ENCODE results near the gene VPS52.
"Not testable (repeated sequence)": the region's sequence is repeated elsewhere in the genome, so short reads cannot be mapped to it uniquely, and the experiment has no call there.

Gene VPS52

DNA sequence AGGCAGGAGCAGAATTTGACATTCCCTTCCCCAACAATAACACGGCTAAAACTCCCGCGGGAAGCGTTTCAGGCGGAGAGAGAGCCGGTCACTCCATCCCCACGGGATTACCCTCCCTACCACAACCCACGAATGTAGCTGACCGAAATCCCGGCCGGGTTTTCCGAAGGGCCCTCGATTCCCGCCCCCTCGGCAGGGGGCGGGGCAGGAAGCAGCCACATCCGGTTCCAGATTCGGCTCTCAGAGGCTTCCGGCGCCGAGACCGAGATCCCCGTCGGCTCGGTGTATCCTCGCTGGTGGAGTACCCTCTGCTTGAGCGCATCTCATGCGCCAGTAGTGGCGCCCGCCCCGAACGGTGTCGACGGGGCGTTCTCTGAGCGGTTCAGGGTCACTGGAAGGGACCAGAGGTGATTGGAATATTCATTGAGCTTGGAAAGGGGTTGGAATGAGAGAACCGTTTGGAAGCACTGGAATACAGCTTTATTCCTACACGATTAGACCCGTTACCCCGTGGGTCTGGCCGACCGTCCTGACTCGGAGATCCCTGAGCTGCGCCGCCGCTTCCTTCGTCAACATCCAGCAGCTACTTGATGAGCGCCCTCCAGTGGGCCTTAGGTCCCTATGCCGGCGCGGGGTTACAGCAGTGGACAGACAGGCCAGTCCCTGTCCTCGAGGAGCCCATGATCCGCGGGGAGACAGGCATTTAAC lies 27.7 kb upstream of the VPS52 start:
- DNase-seq = peak; percentile 95

DNA sequence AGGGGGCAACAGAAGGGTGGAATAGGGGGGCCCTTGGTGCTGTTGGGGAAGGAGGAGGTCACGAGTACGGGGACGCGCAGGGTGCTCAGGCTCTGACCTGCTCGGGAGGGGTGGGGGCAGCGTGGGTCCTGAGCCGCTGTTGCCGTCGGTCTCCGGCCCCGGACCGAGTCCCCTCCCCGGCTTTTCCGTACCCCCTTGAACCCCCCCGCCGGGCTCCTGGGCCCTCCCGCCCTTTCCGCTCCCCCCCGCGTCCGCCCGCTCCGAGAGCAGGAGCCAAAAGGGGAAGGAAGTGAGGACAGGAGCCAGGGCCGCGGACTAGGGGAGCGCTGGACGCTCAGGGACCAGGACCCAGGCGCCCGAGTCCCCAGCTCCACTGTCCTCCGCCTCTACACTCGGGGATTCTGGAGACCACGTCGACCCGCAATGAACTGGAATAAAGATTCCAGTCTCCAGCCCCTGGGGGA lies 27.1 kb upstream of the VPS52 start, which contains the start of gene RGL2:
TSS of gene RGL2 (minus strand) at position 170 of the 464 bp plus-strand sequence. CDS start 332 bp downstream, outside the sequence.
- peak; percentile 74 for DNase-seq

DNA sequence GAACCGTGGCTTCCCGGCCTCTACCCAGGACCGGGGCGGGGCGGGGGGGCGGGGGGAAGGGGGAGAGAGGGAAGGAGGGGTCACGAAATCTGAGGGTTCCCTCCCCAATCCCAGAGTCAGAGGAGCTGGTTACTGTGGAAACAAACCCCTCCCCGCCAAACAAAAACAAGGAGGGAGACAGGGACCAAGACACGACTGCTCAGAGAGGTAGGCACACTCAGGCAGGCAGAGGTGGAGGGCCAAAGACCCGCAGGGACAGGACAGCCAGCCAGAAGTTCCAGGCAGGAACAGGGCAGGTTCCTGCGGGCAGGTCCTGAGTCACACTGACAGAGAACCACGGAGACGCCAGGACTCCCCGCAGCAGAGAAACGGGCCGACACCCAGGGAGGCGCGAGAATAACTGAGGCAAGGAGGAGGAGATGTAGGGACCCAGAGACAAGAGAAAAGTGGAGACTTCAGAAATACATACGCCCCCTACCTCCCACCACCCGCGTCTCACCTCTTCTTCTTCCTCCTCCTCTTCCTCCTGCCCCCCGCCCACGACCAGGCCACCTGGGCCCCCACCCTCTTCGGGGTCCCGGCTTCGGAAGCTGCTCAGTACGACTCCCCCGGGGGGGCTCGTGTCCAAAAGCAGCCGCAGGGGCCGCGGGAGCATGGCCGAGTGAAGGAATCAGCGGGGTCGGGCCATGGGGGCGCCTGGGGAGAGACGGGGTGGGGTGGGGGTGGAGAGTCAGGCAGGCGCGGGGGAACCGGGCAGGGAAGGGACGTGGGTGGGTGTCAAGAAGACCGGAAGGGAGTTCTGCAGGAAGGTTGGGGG lies 26.5 kb upstream of the VPS52 start:
- peak; percentile 87 for DNase-seq

DNA sequence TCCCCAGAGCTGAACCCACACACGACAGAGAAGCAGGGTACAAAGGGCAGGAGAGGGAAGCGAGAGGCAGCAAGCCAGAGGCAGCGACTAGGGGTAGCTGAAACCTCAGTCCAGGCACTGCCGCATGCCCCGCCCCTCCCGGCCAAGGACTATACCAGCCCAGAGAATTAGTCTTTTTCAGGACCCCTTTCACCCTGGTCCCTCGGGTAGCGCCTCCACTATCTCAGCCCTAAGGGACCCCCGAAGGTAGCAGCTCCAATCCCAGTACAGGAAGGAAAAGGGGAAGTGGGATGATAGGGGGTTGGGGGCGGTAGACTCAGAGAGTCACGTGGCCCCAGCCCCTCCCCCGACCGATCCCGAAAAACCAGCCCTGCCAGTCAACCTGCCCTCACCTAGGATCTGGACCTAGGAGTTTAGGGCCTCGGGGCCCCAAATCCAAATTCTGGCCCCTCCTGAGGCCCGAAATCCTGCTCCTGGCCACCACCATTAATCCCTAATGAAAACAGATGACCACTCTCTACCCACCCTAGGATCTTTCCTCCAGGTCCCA lies 25.8 kb upstream of the VPS52 start:
- no peak for DNase-seq

DNA sequence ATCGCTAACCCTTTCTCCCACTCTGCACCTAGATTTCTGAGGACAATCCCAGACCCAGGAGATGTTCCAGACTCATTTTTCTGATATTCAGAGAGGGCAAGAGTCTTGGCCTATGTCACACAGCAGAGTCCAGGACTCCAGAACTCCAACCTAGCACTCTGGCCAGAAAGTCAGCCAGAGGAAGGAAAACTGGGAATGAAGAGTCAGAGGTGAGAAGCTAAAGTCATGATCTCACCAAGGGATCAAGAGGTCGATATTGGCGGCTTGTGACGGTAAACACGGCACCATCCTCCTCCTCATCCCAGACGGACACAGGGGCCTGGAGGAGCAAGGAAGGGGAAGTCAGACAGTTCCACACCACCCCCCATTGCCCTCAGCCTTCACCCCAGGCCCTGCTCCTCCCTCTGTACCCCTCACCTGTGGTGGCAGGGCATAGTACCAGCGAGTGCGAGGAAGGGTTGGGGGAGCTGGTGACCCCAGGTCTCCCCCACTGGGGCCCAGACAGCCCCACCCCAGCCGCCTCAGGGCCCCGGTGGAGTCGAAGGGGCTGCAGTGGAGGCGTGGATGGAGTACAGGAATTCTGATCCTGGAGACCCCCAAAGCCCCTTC lies 25.2 kb upstream of the VPS52 start:
- no peak for DNase-seq

DNA sequence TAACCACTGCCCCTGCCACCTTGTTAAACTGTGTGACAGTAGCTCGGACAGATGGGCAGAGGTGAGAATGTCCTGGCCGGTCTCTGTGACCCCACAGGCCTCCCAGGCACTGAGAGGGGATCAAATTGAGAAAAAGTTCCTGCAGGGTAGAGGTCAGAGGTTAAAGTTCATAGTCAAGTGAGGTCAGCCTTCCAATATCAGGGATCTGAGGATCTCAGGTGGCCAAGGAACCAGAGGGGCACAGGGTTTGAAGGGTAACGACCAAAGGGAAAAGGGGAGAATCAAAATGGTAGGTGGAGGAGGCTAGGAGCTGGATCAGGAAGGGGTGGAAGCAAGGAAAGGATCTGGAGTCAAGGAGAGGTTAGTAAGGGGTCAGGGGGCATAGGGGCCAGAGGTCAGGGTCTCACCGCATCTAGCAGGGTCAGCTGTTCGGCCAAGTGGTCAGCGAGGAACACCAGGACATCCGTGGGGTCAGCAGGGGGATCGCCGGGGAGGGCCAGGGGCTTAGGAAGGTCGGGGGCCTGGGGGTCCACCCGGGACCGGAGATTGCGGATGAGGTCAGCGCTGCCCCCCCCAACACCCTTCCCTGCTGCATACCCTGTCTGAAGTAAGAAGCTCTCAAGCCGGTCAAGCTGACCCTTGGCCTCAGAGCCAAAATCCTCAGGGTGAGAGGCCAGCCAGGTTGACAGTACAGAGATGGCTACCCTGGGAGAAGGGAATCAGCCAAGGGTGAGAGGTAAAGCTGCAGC lies 24.1 kb upstream of the VPS52 start:
- DNase-seq = no peak

DNA sequence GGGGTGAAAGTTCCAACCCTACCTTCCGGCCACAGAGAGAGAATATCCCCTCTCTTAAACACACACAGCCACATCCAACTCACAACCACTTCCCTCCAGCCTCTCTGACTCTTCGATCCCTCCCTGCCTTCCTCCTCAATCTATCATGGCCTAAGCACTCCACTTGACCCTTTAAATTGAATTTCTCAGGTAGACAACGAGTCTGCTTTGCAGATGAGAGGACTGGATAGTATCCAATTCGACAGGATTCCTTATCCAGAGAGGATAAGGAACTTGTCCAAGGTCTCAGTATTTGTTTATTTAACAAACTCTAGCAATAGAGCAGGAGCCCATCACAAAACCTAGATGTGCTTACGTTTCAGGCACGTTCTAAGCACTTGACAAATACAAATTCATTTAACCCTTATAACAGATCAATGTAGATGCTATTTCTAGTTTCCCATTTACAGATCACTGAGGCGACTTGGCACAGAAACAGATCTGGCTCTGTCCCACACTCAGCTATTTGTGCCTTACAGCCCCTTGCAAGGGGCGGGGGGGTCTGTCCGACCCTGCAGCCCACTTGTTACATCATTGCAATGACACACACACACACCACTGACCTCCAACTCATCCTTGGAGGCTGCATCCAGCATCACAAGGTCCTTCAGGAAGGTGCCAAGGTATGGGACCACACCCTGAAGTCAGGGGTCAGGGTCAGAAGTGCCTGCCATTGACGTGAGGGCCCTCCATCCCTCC lies 22.6 kb upstream of the VPS52 start:
- DNase-seq = no peak

DNA sequence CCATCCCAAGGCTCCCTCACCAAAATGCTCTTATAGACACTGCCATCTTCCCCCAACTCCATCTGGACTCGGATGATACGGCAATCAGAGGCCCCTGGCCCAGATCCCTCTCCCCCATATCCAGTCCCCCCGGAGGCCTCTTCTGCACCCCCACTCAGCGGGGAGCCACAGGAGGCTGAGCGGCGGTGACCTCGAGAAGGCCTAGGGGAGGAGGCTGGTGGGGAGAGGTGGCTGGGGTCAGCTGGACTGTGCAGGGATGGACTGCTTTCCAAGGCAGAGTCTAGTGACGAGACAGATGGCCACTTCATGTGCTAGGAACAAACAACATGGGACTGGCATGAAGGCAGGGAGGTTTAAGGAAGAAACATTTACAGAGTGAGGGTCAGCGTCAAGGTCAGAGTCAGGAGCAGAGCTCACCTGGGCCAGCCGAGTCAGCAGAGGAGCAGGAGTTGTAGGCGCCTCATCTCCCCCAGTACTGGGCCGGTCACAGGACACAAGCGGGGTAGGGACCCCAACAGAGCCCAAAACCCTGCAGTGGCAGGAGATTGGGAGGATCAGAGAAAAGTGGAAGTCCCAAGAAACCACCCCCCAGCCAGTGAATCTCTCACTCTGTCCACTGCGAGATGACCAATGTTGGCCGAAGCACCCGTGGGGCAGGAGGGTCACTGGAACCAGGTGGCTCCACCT lies 21.5 kb upstream of the VPS52 start:
- DNase-seq = no peak

DNA sequence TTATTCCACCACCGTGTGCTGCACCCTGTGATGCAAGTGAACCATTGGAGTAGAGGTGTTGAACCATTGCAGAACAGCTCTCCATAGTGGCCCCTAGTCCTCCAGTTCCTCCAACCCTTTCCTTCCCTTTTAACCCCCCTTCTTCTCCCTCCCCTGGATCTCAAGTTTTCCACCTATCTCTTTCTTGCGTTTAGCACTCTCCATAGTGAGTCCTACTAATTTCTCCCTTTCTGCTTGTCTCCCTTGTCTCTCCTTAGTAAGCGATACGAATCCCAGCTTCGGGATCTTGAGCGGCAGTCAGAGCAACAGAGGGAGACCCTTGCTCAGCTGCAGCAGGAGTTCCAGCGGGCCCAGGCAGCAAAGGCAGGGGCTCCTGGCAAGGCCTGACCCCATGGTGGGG lies 18.8 kb upstream of the VPS52 start:
- no peak for DNase-seq

DNA sequence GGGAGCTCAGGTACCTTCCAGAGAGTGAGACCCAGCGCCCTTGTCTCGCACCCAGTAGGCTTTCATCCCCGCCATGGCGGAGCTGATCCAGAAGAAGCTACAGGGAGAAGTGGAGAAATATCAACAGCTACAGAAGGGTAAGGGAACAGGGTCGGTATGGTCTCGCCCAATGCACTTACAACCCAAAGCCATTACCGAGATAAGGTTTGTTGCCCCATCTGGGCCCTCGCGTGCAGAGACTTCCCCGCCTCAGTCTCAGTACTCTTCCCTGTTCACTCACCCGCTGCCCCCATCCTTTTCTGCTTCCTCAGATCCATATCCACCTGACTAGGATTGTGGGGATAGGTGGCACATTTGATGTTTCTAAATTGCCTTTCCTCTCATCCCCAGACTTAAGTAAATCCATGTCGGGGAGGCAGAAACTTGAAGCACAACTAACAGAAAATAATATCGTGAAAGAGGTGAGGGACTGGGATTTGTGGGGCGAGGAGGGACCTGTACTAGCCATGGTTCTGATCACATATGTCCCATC lies 18.2 kb upstream of the VPS52 start:
- no peak for DNase-seq

DNA sequence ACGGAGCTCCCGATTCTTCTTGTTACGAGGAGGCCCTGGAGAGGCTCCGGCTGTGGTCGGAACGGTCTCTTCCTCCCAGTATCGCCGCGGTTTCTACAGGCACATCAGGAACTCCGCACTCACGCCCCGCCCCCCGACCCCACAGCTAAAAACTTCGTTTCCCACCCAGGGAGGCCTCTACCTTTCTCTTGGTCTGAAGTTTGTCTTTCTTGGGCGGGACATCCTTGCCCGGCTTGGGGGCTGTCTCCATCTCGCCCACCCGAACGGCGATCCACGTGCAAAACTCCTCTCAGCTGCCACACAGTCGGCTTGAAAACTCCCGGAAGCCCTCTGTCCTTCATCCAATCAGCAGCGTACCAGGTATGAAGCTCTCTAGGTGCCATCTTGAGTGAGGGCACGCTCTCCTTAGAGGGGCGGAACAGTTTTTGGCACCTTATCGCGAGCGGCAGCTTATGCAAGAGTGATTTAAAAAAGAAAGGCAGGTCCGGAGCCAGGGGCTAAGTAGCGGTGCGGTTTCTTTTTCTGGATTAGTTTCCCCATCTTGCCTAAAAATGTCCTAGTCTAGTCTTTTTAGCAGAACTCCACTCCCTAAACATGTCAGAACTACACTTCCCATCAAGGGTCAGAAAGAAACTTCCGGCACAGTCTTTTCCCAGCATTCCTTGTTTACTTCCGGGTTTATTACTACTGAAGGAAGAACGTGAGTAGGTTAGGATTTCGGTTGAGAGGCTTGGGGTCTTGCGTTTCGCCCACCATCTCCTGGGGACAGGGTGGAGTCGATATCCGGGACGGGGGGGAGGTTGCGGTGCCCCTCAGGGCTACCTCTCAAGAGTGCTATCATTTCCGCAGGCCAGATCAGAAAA lies 17.5 kb upstream of the VPS52 start, which contains the start of the genes PFDN6 and WDR46:
TSS of gene PFDN6 (plus strand) at position 681 of the 863 bp plus-strand sequence. CDS start 256 bp downstream, outside the sequence.
TSS of gene WDR46 (minus strand) at position 319 of the 863 bp plus-strand sequence. CDS start at position 250, 69 bp downstream.
- peak; percentile 89 for DNase-seq

DNA sequence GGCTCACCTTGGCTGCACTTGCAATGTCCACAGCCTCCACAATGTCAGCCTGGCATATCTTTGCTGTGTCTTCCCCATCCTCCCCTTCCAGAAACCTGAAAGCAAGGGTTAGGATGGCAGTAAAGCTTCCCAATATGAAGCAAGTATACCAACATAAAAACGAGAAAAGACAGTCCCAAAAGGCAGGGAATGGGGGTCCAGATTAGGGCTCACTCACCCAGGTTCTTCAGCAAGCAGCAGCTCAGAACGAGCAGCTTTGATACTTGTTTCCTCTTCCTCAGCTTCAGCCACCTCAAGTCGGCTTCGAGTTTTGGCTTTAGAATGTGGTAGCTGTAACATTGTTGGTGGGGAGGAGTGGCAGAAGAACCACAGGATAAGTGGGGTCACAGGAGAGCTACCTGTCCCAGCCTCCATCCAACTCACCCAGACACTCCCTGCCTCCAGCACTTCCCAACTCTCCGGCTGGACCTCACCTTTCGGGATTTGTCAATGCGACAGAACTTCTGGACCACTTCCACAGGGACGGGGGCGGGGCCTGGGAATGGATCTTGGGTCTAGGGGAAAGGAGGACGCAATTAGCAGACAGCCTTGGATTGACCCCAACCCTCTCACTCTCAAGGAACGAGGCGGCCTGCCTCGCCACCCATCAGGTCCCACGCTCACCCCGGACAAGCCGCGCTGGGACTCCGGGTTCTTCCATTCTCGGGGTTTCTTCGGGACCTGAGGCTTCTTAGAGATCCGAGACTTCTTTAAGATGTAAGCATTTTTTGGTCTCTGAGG lies 16.7 kb upstream of the VPS52 start:
- no peak for DNase-seq

DNA sequence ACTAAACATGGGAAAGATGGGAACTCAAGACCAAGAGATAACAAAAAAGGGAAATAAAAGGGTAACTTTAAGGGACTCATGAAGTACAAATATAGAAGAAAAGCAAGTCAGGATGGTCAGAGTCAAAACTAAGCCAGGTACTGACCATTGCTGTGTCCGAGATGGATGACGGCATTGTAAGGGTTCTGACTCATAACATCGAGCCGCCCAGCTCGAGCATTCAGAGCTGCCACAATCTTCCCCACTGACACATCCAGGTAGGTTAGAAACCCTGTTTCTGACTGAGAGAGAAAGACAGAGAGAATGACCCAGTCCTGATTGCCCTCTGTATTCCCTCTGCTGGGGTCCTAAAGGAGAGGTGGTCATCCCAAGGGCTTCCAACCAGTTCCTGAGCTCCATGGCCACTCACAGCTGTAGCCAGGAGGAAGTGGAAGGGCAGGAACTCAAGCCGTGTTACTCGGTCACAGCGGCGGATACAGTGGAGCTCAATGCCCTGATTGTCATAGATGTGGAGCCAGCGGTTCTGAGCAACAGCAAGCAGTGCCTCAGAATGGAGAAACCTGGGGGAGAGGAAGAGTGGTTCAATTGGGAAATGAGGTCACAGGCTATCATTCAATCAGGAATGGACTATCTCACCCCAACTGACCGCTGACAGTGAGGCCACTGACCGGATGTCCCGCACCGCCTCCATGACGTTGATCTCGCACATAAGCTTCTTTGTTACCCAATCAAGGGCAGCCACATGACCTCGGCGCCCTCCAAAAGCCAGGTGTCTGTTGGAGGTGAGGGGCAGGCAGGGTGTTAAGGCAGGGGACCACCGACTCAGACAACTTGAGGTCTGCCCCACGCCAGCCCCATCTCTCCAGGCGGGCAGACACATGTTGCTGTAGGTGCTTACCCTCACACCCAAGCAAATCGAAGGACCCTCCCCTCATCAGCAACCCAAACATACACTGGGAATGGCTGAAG lies 15.6 kb upstream of the VPS52 start:
- no peak for DNase-seq

DNA sequence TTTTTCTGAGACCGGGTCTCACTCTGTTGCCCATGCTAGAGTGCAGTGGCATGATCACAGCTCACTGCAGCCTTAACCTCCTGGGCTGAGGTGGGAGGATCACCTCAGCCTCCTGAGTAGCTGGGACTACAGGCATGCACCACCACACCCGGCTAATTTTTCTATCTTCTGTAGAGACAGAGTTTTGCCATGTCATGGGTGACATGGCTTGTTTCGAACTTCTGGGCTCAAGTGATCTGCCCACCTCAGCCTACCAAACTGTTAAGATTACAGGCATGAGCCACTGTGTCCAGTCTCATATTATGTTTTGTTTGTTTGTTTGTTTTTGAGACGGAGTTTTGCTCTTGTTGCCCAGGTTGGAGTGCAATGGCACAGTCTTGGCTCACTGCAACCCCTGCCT lies 13.5 kb upstream of the VPS52 start:
- not testable (repeated sequence) for DNase-seq

DNA sequence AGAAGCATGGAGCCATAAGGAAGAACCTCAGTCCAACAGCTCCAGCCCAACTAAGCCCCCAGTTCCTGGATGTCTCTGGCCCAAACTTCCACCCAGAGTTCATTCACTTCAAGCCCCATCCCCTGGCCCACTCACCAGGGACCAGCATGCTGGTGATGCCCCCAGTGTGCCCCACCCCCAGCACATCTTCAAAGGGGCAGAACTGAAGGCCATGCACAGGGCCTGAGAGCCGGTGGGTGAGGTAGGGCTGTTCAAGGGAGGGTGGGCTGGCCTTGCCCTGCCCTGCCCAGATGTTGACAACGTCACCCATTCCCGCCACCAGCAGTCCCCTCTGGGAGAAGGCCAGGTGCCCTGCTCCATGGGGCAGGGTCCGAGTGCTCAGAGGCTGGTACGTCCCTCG lies 8.9 kb upstream of the VPS52 start:
- no peak for DNase-seq

DNA sequence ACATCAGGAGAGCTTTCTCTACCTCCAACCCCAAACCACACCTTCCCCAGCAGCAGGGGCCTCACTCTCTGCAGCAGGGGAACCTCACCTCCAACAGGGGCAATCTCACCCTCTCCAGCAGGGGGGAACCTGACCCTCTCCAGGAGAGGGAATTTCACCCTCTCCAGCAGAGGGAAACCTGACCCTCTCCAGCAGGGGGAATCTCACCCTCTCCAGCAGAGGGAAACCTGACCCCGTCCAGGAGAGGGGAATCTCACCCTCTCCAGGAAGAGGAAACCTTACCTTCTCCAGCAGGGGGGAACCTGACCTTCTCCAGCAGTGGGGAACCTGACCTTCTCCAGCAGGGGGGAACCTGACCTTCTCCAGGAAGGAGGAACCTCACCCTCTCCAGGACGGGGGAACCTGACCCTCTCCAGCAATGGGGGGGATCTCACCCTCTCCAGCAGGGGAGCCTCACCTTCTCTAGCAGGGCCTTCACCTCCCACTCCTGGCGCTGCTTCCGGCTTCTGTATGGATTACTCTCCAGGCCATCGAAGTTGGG lies 8.4 kb upstream of the VPS52 start:
- no peak for DNase-seq

DNA sequence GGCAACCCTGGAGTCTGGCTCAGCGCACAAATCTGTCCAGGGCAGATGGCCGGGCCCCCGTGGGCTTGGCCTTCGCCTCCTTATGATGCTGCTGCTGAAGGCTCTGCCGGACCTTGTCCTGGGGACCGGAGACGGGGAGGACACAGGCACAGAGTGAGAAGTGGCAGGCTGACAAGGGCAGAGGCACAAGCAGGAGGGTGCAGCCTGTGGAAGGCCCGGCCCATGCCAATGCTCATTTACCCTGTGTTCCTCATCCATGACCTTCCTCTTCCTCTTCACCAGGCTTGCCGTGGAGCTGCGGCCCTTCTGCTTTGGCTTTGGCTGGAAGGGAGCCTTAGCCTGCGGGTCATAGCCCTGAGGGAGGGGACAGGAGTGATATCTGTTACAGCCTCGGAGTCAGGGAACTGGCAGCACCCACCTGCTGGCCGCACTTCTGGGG lies 7.6 kb upstream of the VPS52 start:
- no peak for DNase-seq
